ENCODE measurements around the gene C1orf105. TPM values are rescaled to one million over a fixed set of nuclear protein-coding genes. Genes with fewer than 3 reads are reported as not detected.

The C1orf105 gene
- total RNA-seq, 1 donor from 2014 or later: not detected

GRCh38 chr1:172455451-172455850 lies 35.0 kb downstream of the C1orf105 start:
- no peak overlapping the region for H3K4me3 Mint-ChIP-seq (ENCODE audit: unreplicated experiment)
- peaks cover 3% of the 10 kb centered on the region for H3K4me1 Mint-ChIP-seq (ENCODE audit: low read depth)
- no peaks in the 10 kb centered on the region for H3K36me3 Mint-ChIP-seq (ENCODE audit: low read depth)
- H3K27ac Mint-ChIP-seq (ENCODE audit: unreplicated experiment): no peak overlapping the region
- H3K9me3 Mint-ChIP-seq (ENCODE audit: low read depth): no peaks in the 10 kb centered on the region
- no peaks in the 10 kb centered on the region for H3K27me3 Mint-ChIP-seq (ENCODE audit: low read depth)
- DNase-seq (ENCODE audit: low spot score): no peak
- no peak for TF ChIP-seq CTCF (IDR thresholded peaks at IDR 0.05)

- no peak for TF ChIP-seq CTCF (IDR thresholded peaks at IDR 0.05)
- Mint-ChIP-seq H3K36me3 (ENCODE audit: low read depth) (no peaks in the 10 kb centered on the region), H3K4me1 (ENCODE audit: low read depth) (peaks cover 8% of the 10 kb centered on the region), H3K9me3 (ENCODE audit: low read depth) (no peaks in the 10 kb centered on the region), H3K4me3 (ENCODE audit: unreplicated experiment) (no peak overlapping the region), H3K27ac (ENCODE audit: unreplicated experiment) (no peak overlapping the region), H3K27me3 (ENCODE audit: low read depth) (no peaks in the 10 kb centered on the region)
- no peak for DNase-seq (ENCODE audit: low spot score)
Observed at GRCh38 chr1:172456344-172456769, 35.9 kb downstream of the C1orf105 start.

GRCh38 chr1:172457479-172458130 lies 37.1 kb downstream of the C1orf105 start:
- TF ChIP-seq CTCF (IDR thresholded peaks at IDR 0.05): no peak
- Mint-ChIP-seq H3K4me3 (ENCODE audit: unreplicated experiment) (no peak overlapping the region), H3K27ac (ENCODE audit: unreplicated experiment) (no peak overlapping the region), H3K27me3 (ENCODE audit: low read depth) (no peaks in the 10 kb centered on the region), H3K4me1 (ENCODE audit: low read depth) (peaks cover 13% of the 10 kb centered on the region), H3K36me3 (ENCODE audit: low read depth) (no peaks in the 10 kb centered on the region), H3K9me3 (ENCODE audit: low read depth) (no peaks in the 10 kb centered on the region)
- DNase-seq (ENCODE audit: low spot score): no peak

GRCh38 chr1:172460177-172460576 lies 39.7 kb downstream of the C1orf105 start:
- Mint-ChIP-seq H3K4me1 (ENCODE audit: low read depth) (peaks cover 13% of the 10 kb centered on the region), H3K27ac (ENCODE audit: unreplicated experiment) (no peak overlapping the region), H3K36me3 (ENCODE audit: low read depth) (no peaks in the 10 kb centered on the region), H3K4me3 (ENCODE audit: unreplicated experiment) (no peak overlapping the region), H3K27me3 (ENCODE audit: low read depth) (no peaks in the 10 kb centered on the region), H3K9me3 (ENCODE audit: low read depth) (no peaks in the 10 kb centered on the region)
- TF ChIP-seq CTCF (IDR thresholded peaks at IDR 0.05): no peak
- DNase-seq (ENCODE audit: low spot score): no peak

- H3K4me3 Mint-ChIP-seq (ENCODE audit: unreplicated experiment): no peak overlapping the region
- no peaks in the 10 kb centered on the region for H3K36me3 Mint-ChIP-seq (ENCODE audit: low read depth)
- H3K9me3 Mint-ChIP-seq (ENCODE audit: low read depth): no peaks in the 10 kb centered on the region
Observed at GRCh38 chr1:172460887-172461315, 40.4 kb downstream of the C1orf105 start.

More at GRCh38 chr1:172460887-172461315, 40.4 kb downstream of the C1orf105 start:
- no peak for DNase-seq (ENCODE audit: low spot score)
- H3K4me1 Mint-ChIP-seq (ENCODE audit: low read depth): peaks cover 13% of the 10 kb centered on the region
- no peaks in the 10 kb centered on the region for H3K27me3 Mint-ChIP-seq (ENCODE audit: low read depth)
- no peak for TF ChIP-seq CTCF (IDR thresholded peaks at IDR 0.05)
- H3K27ac Mint-ChIP-seq (ENCODE audit: unreplicated experiment): no peak overlapping the region

Measured in chondrocyte (in vitro differentiated cells).